H1 (cell line): ENCODE measurements around the gene MYLK2. TPM values are rescaled to one million over a fixed set of nuclear protein-coding genes. Genes with fewer than 3 reads are reported as not detected.

Experiments
- ASH2L ChIP-seq: fragments of 200-600, 300-600 bp; sonication (generic); IDR thresholded peaks from one replicate; pipeline ENCODE4 v1.7.1; 2017; ENCODE audit warnings: low read length
- EGR1 ChIP-seq: IDR thresholded peaks from 2 replicates; pipeline ENCODE4 v1.6.1; 2011; ENCODE audit warnings: low read depth, low read length, borderline replicate concordance
- FOSL1 ChIP-seq: IDR thresholded peaks from 2 replicates; pipeline ENCODE4 v1.6.1; 2011; ENCODE audit warnings: mild to moderate bottlenecking, low read depth, low read length, moderate library complexity; ENCODE audit not compliant: insufficient read depth
- GTF2F1 ChIP-seq: IDR thresholded peaks from 2 replicates; pipeline ENCODE4 v1.6.1; 2012; ENCODE audit warnings: low read depth, low read length, improper control_type of control experiment, borderline replicate concordance
- HDAC2 ChIP-seq, 2 experiments: fragments of 300-600 bp in 1 of 2; sonication (generic) in 1 of 2; IDR thresholded peaks; 2 replicates each; pipeline ENCODE4 v1.6.1; 2011 to 2012; ENCODE audit warnings: low read depth in 2 of 2, low read length in 2 of 2, mild to moderate bottlenecking in 2 of 2, moderate library complexity in 2 of 2, borderline replicate concordance in 1 of 2, inconsistent platforms in 1 of 2
- JUND ChIP-seq: IDR thresholded peaks from 2 replicates; pipeline ENCODE4 v1.6.1; 2011; ENCODE audit warnings: mild to moderate bottlenecking, improper control_type of control experiment, low read length
- KDM5A ChIP-seq: fragments of 200-600 bp; IDR thresholded peaks from 2 replicates; pipeline ENCODE4 v1.7.1; 2012; ENCODE audit warnings: mild to moderate bottlenecking, low read length, inconsistent platforms, mixed read lengths
- MAFK ChIP-seq: IDR thresholded peaks from 2 replicates; pipeline ENCODE4 v1.6.1; 2012; ENCODE audit warnings: low read depth, mild to moderate bottlenecking, improper control_type of control experiment, low read length
- NRF1 ChIP-seq: IDR thresholded peaks from 2 replicates; pipeline ENCODE4 v1.6.1; 2011; ENCODE audit warnings: mild to moderate bottlenecking, low read depth, low read length, improper control_type of control experiment
- RNF2 ChIP-seq: fragments of 200-900, 300-1000 bp; sonication (generic); IDR thresholded peaks from 2 replicates; pipeline ENCODE4 v1.7.1; 2016; ENCODE audit warnings: borderline replicate concordance, low read depth, mild to moderate bottlenecking, antibody characterized with exemption, low read length; ENCODE audit not compliant: poor library complexity, severe bottlenecking; ENCODE audit errors: missing control alignments
- RXRA ChIP-seq: IDR thresholded peaks from 2 replicates; pipeline ENCODE4 v1.6.1; 2011; ENCODE audit warnings: low read depth, mild to moderate bottlenecking, low read length, moderate library complexity; ENCODE audit not compliant: insufficient read depth
- SIX5 ChIP-seq: IDR thresholded peaks from 2 replicates; pipeline ENCODE4 v1.6.1; 2011; ENCODE audit warnings: mild to moderate bottlenecking, low read depth, low read length
- SP1 ChIP-seq: IDR thresholded peaks from 2 replicates; pipeline ENCODE4 v1.6.1; 2011; ENCODE audit warnings: low read depth, low read length
- TAF7 ChIP-seq: optimal IDR thresholded peaks from 2 replicates; pipeline ENCODE3; 2011; ENCODE audit warnings: low read depth, mild to moderate bottlenecking, inconsistent platforms, low read length, moderate library complexity, borderline replicate concordance
- TCF12 ChIP-seq: IDR thresholded peaks from 2 replicates; pipeline ENCODE4 v1.6.1; 2011; ENCODE audit warnings: low read depth, mild to moderate bottlenecking, low read length
- polyA plus RNA-seq, 7 experiments: library from polyadenylated mRNA; depleted of rRNA in 3 of 7; stranded (reverse) in 5 of 7; unstranded in 2 of 7; fragments of >200 nt in 5 of 7; fragments of 200-250 nt in 2 of 7; gene quantifications; 1 replicate in 5 of 7; 2 replicates in 1 of 7; 4 replicates in 1 of 7; pipeline versions ENCODE4 v1.2.1 to v1.2.3, GENCODE V29; 2011 to 2013; ENCODE audit warnings: missing spikeins in 2 of 7, mixed read lengths in 2 of 7
- total RNA-seq: library from RNA; stranded (reverse); fragmentation: NEBNext Ultra II Directional; extraction: Animal tissue kit (Norgen Biotek cat#: 25700); gene quantifications from 2 replicates; pipeline ENCODE4 v1.2.1, GENCODE V29; 2021

Gene MYLK2
- total and polyA plus RNA-seq, 2 of the 8 experiments (the other 6 are each of a cell fraction or from before 2014, with no cell fraction given), result 0.22 to 0.26 TPM

DNA sequence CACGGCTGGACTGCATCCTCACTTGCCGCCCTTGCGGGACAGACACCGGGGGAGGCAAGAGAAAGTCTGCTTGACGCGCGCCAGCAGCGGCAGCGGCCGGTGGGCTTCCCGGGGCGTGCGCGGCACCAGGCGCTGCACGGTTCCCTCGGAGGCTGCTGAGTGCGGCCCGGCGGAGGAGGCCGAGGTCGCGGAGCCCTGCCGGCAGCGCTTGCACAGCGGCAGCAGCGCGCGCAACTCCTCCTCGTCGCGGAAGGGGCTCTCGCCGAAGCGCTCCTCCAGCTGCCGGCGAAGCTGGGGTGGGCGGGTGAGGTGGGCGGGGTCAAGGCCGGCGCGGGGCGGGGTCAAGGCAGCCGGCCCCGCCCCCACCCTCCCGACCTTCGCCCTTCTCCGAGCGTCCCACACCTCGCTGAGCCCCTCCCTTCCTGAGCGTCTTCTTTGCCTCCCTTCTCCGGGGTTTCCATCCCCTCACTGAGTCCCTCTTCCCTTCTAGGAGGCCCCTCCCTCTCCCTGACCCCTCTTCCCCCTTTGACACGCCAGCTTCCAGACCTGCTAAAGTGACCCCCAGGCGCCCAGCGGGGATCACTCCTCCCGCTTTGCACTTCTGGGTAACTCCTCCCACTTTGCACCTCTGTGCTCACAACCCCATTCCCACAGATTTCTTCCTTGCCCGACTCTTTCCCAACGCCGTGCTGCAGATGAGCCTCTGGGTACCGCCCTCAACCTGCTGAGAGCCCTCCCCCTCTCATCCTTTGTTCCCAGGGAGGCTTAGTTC, 42.4 kb downstream of the MYLK2 start (continued):
- no peak for TF ChIP-seq TAF7
- 0 out of 2 replicates have a peak, but pooled peaks have one; percentile 13 for TF ChIP-seq RXRA
- no peak for TF ChIP-seq MAFK
- TF ChIP-seq JUND, result no peak
- no peak for TF ChIP-seq FOSL1
- TF ChIP-seq RNF2, result peak; percentile 44
- TF ChIP-seq SP1, result no peak; the same call in none of the 2 replicates
- TF ChIP-seq TCF12, result peak; percentile 30; the same call in 1 of the 2 replicates
- TF ChIP-seq HDAC2 (IDR thresholded peaks at IDR 0.05; ENCODE audit: borderline replicate concordance in 1 of 2, low read depth in 2 of 2, low read length in 2 of 2), result peak in 1 of 2 experiments; percentile 72; a peak in 3 of 4 replicates
- TF ChIP-seq SIX5, result no peak
- no peak for TF ChIP-seq KDM5A
- no peak for TF ChIP-seq NRF1
- peak; percentile 66 for TF ChIP-seq ASH2L
- no peak for TF ChIP-seq GTF2F1
- no peak for TF ChIP-seq EGR1
